HepG2 (cell line): ENCODE measurements around the gene VANGL2. TPM values are rescaled to one million over a fixed set of nuclear protein-coding genes. Genes with fewer than 3 reads are reported as not detected.

Experiments
- ATAC-seq: fragments of 200-7000 bp; cut with Tn5 transposase; 3 replicates; pipeline ENCODE4 v1.9.1; 2020; ENCODE audit warnings: mild to moderate bottlenecking, moderate library complexity
- BruUV-seq: library from RNA; stranded (reverse); fragments of 400-500 nt; replicated peaks from 2 replicates; lab custom pipeline; 2021; lab: Mats Ljungman, UMichigan
- CTCF ChIA-PET: fragments of 300-600 bp; formaldehyde crosslinking; extraction: SDS; loops from one replicate; lab custom pipeline; 2021; ENCODE audit warnings: low total read pairs, inconsistent platforms, low intra/inter-chr PET ratio; lab: Yijun Ruan, JAX
- POLR2A ChIA-PET: fragments of 350-600 bp; sonication (Branson Sonifier 250); formaldehyde crosslinking; loops from one replicate; lab custom pipeline; 2020; ENCODE audit warnings: antibody characterized with exemption, inconsistent platforms; lab: Yijun Ruan, JAX
- DNase-seq: peaks from one replicate; pipeline ENCODE4 v3.0.0-alpha.2; 2015; ENCODE audit warnings: low spot score
- FAIRE-seq: peaks from 3 replicates; lab custom pipeline; 2011; peaks lifted over from hg19 to GRCh38; lab: Jason Lieb, UNC
- H2AFZ ChIP-seq: one replicate; pipeline ENCODE4 v1.6.1; 2011; ENCODE audit warnings: low read length, inconsistent platforms
- H3K27ac ChIP-seq: fragments of 300-600 bp; 3 replicates; pipeline ENCODE4 v1.8.0; 2011; ENCODE audit warnings: mixed run types, mild to moderate bottlenecking, mixed read lengths, low read length, inconsistent platforms; ENCODE audit not compliant: insufficient read depth; ENCODE audit errors: extremely low read length
- H3K27me3 ChIP-seq, 2 experiments: fragments of 200-600 bp in 1 of 2; 2 replicates in 1 of 2; 3 replicates in 1 of 2; pipeline versions ENCODE4 v1.6.0 to v1.8.0; 2011; ENCODE audit warnings: low read length in 2 of 2, mild to moderate bottlenecking in 2 of 2, moderate library complexity in 2 of 2, inconsistent platforms in 1 of 2; ENCODE audit not compliant: insufficient read depth in 2 of 2, control insufficient read depth in 1 of 2
- H3K36me3 ChIP-seq, 2 experiments: fragments of 200-600 bp in 1 of 2; replicated peaks in 1 of 2; 2 replicates in 1 of 2; 3 replicates in 1 of 2; pipeline versions ENCODE4 v1.5.1 to v1.8.0; 2011; ENCODE audit warnings: low read length in 2 of 2, inconsistent platforms in 1 of 2; ENCODE audit not compliant: insufficient read depth in 2 of 2, control insufficient read depth in 1 of 2
- H3K4me1 ChIP-seq: 2 replicates; pipeline ENCODE4 v1.5.1; 2012; ENCODE audit warnings: low read length, inconsistent platforms; ENCODE audit not compliant: insufficient read depth
- H3K4me2 ChIP-seq: 2 replicates; pipeline ENCODE4 v1.6.0; 2011; ENCODE audit warnings: low read depth, low read length, inconsistent platforms
- H3K4me3 ChIP-seq, 3 experiments: fragments of 200-600 bp in 1 of 3; sonication (generic), shearing (Covaris generic) in 1 of 3; replicated peaks in 1 of 3; 2 replicates each; pipeline ENCODE4 v1.5.1; 2011 to 2016; ENCODE audit warnings: low read length in 3 of 3, inconsistent platforms in 2 of 3, low read depth in 2 of 3, mild to moderate bottlenecking in 2 of 3, control low read depth in 1 of 3, mixed read lengths in 1 of 3; ENCODE audit not compliant: insufficient read depth in 1 of 3
- H3K79me2 ChIP-seq: one replicate; pipeline ENCODE4 v1.6.1; 2011; ENCODE audit warnings: low read length, inconsistent platforms; ENCODE audit not compliant: insufficient read depth
- H3K9ac ChIP-seq: 2 replicates; pipeline ENCODE4 v1.6.0; 2011; ENCODE audit warnings: mild to moderate bottlenecking, low read depth, low read length, inconsistent platforms; ENCODE audit not compliant: insufficient read depth
- H3K9me3 ChIP-seq: 2 replicates; pipeline ENCODE4 v1.5.1; 2012; ENCODE audit warnings: mild to moderate bottlenecking, low read length
- H4K20me1 ChIP-seq: 2 replicates; pipeline ENCODE4 v1.6.0; 2011; ENCODE audit warnings: inconsistent platforms, mild to moderate bottlenecking, low read length, moderate library complexity; ENCODE audit not compliant: insufficient read depth
- ASH2L ChIP-seq: fragments of 300-600, 200-600 bp; sonication (generic); IDR thresholded peaks from 2 replicates; pipeline ENCODE4 v1.7.0; 2017; ENCODE audit warnings: low read depth, mild to moderate bottlenecking, moderate library complexity, mixed read lengths, low read length; ENCODE audit not compliant: insufficient read length
- NFKBIZ ChIP-seq: IDR thresholded peaks from 2 replicates; pipeline ENCODE4 v1.6.1; 2018; ENCODE audit warnings: missing genetic modification reagents, missing compliant biosample characterization
- PTBP1 ChIP-seq: fragments of 200-400 bp; formaldehyde crosslinking; IDR thresholded peaks from 2 replicates; pipeline ENCODE4 v1.6.1; 2018; ENCODE audit warnings: low read length, low read depth; ENCODE audit not compliant: poor library complexity, severe bottlenecking
- ZKSCAN5 ChIP-seq: sonication (generic); formaldehyde crosslinking; IDR thresholded peaks from 2 replicates; pipeline ENCODE4 v1.5.1; 2020; ENCODE audit warnings: mild to moderate bottlenecking, missing genetic modification reagents
- ZNF180 ChIP-seq: sonication (generic); formaldehyde crosslinking; IDR thresholded peaks from 2 replicates; pipeline ENCODE4 v1.4.0; 2020; ENCODE audit warnings: low read depth, missing genetic modification reagents, borderline replicate concordance
- ZNF274 ChIP-seq: sonication (generic); formaldehyde crosslinking; IDR thresholded peaks from 2 replicates; pipeline ENCODE4 v1.5.1; 2020; ENCODE audit warnings: mild to moderate bottlenecking, missing genetic modification reagents
- ZNF572 ChIP-seq: sonication (generic); formaldehyde crosslinking; IDR thresholded peaks from 2 replicates; pipeline ENCODE4 v1.5.1; 2020; ENCODE audit warnings: mild to moderate bottlenecking, missing genetic modification reagents
- ZNF790 ChIP-seq: sonication (generic); formaldehyde crosslinking; IDR thresholded peaks from 2 replicates; pipeline ENCODE4 v1.8.0; 2022; ENCODE audit warnings: missing genetic modification reagents, mild to moderate bottlenecking, borderline replicate concordance
- WGBS: methylation state at CpG from one replicate; pipeline ENCODE4 v1.1.6; 2017; ENCODE audit warnings: low lambda C conversion rate; 5-methylcytosine and 5-hydroxymethylcytosine counted together
- in situ Hi-C: cut with HindIII; loops from 2 replicates; pipeline ENCODE4 v1.10.0; 2017; ENCODE audit warnings: low pct_unique_long_range_greater_than_20kb; ENCODE audit not compliant: extremely low pct_ligation_motif_present
- intact Hi-C: fragments of 100-400 bp; cut with micrococcal nuclease; formaldehyde crosslinking; loops from one replicate; pipeline ENCODE4 v1.10.0; 2022; ENCODE audit not compliant: unreplicated experiment
- polyA plus RNA-seq, 8 experiments: library from polyadenylated mRNA; depleted of rRNA in 3 of 8; stranded (reverse) in 7 of 8; unstranded in 1 of 8; fragments of >200 nt; fragmentation: Illumina TruSeq in 4 of 8; extraction: Trizol in 4 of 8; gene quantifications; 2 replicates each; pipeline versions ENCODE4 v1.2.1 to v1.2.3, GENCODE V29; 2011 to 2016; ENCODE audit warnings: low read depth in 4 of 8, missing spikeins in 1 of 8, mixed read lengths in 1 of 8; ENCODE audit not compliant: insufficient read depth in 1 of 8
- total RNA-seq, 5 experiments: library from RNA; depleted of rRNA; stranded (reverse); fragments of >200 nt; fragmentation: Illumina TruSeq; extraction: Trizol; gene quantifications; 2 replicates each; pipeline ENCODE4 v1.2.3, GENCODE V29; 2016; ENCODE audit warnings: low read depth in 1 of 5
- TF ChIP-seq, protein P1 (sequence below), 2 experiments: sonication (generic) in 1 of 2; formaldehyde crosslinking in 1 of 2; IDR thresholded peaks; 2 replicates each; pipeline versions ENCODE4 v1.5.1 to v1.6.1; 2011 to 2020; ENCODE audit warnings: borderline replicate concordance in 1 of 2, low read depth in 1 of 2, low read length in 1 of 2, mild to moderate bottlenecking in 1 of 2, missing genetic modification reagents in 1 of 2, moderate library complexity in 1 of 2
- TF ChIP-seq, protein P2 (sequence below): sonication (generic); formaldehyde crosslinking; IDR thresholded peaks from 2 replicates; pipeline ENCODE4 v1.5.1; 2020; ENCODE audit warnings: missing genetic modification reagents, mild to moderate bottlenecking, borderline replicate concordance
- TF ChIP-seq, protein P3 (sequence below): sonication (generic); formaldehyde crosslinking; IDR thresholded peaks from 2 replicates; pipeline ENCODE4 v1.4.0; 2020; ENCODE audit warnings: low read depth, mild to moderate bottlenecking, missing genetic modification reagents

VANGL2 gene
- total and polyA plus RNA-seq, 2 of the 13 experiments (the other 11 are each of a cell fraction or from before 2014, with no cell fraction given), result 0.09 TPM; not detected in 1

DNA sequence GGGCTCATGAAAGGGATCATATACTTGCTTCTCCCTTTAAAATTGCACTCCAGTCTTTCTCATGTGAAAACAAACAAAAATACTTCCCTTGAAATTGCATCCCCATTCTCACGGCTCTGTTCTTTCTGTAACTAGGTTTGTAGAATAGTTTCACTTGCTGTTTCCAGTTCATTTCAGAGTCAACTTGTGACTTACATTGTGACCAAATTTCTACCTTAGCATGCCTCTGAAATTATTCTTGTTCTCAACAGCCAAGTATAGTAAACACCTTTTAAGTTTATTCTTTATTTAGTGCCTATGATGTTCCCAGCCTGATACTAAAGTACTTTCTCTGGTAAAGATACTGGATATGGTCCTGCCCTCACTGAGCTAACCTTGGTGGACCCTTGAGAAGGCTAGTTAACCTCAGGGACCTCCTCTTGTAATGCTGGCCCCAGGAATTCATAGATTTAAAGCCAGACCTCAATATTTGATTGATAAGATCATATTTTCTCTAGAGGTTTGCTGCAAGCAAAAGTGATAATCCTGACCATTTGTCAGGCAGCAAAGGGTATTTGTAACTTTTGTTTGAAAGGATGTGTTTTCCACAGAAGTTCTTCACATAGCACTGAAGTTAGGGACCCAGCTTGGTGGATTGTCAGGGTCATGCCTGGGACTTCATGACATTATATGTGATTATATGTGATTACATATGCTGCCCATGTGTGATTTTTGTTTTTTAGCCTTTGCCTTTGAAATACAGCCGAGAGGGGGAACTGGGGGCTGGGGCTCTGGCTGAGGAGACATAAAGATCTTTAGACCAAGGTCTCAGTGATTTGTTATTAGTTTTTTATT, 29.6 kb downstream of the VANGL2 start (continued):
- TF ChIP-seq ZNF572 (CRISPR knock-in tag) (no peak), ZKSCAN5 (CRISPR knock-in tag) (no peak)

DNA sequence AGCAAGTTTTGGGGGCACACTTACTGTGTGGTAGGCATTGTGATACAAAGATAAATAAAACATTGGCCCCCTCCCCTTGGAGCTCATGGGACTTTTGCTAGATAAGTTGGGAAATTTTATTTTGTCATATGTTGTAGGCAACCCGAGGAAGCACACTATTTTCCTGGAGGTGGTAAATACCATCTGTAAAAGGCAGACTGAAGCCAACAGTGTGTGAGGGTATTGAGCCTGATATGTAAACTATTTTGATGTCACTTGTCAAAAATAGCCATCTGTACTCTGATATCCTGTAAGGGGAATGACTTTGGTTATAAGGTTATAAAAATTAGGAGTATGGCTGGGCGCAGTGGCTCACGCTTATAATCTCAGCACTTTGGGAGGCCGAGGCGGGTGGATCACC, 30.6 kb downstream of the VANGL2 start:
- no peak for ATAC-seq
- intact Hi-C loops, result no loop called here
- no peak overlapping the region for H3K27ac ChIP-seq
- BruUV-seq, result no TSS peak
- no peak overlapping the region for H2AFZ ChIP-seq
- no peak overlapping the region for H3K9ac ChIP-seq
- H4K20me1 ChIP-seq, result no peaks in the 10 kb centered on the region
- 64% methylated on average over 5 of the region's 5 CpGs for WGBS
- H3K36me3 ChIP-seq, result no peaks in the 10 kb centered on the region
- H3K4me2 ChIP-seq, result no peak overlapping the region
- POLR2A ChIA-PET, result no interaction called here
- CTCF ChIA-PET, result no interaction called here
- TF ChIP-seq ZNF790 (CRISPR knock-in tag), result no peak
- TF ChIP-seq NFKBIZ, result no peak
- TF ChIP-seq ZNF180 (CRISPR knock-in tag), result no peak
- no peak for TF ChIP-seq PTBP1
- TF ChIP-seq, protein P1, sequence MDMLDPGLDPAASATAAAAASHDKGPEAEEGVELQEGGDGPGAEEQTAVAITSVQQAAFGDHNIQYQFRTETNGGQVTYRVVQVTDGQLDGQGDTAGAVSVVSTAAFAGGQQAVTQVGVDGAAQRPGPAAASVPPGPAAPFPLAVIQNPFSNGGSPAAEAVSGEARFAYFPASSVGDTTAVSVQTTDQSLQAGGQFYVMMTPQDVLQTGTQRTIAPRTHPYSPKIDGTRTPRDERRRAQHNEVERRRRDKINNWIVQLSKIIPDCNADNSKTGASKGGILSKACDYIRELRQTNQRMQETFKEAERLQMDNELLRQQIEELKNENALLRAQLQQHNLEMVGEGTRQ (IDR thresholded peaks at IDR 0.05; ENCODE audit: low read depth, low read length), result no peak
- TF ChIP-seq, protein P1 (CRISPR knock-in tag; IDR thresholded peaks at IDR 0.05; ENCODE audit: borderline replicate concordance), result no peak
- TF ChIP-seq, protein P2, sequence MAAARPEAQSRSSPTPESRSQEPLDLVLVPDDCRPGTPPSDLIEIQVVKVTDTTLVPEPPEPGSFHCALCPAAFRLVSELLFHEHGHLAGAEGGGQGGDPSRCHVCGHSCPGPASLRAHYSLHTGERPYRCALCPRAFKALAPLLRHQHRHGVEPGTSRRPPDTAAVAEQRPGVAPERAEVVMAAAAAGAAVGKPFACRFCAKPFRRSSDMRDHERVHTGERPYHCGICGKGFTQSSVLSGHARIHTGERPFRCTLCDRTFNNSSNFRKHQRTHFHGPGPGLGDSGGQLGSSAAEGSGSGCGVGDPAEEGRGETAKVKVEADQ (CRISPR knock-in tag), result no peak
- TF ChIP-seq ASH2L, result no peak
- no peak for TF ChIP-seq ZNF274
- TF ChIP-seq, protein P3, sequence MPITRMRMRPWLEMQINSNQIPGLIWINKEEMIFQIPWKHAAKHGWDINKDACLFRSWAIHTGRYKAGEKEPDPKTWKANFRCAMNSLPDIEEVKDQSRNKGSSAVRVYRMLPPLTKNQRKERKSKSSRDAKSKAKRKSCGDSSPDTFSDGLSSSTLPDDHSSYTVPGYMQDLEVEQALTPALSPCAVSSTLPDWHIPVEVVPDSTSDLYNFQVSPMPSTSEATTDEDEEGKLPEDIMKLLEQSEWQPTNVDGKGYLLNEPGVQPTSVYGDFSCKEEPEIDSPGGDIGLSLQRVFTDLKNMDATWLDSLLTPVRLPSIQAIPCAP (CRISPR knock-in tag), result no peak
- TF ChIP-seq, all 625 proteins: peak for 0
- no peaks in the 10 kb centered on the region; a peak in 1 of 5 replicates for H3K27me3 ChIP-seq
- in situ Hi-C loops, result no loop called here
- DNase-seq (no peak), FAIRE-seq (no peak)
- no peaks in the 10 kb centered on the region for H3K79me2 ChIP-seq
- H3K4me3 ChIP-seq, result no peak overlapping the region
- no peaks in the 10 kb centered on the region for H3K9me3 ChIP-seq
- H3K4me1 ChIP-seq, result no peaks in the 10 kb centered on the region
